ENCODE results near the gene AGMO.

The AGMO gene

DNA sequence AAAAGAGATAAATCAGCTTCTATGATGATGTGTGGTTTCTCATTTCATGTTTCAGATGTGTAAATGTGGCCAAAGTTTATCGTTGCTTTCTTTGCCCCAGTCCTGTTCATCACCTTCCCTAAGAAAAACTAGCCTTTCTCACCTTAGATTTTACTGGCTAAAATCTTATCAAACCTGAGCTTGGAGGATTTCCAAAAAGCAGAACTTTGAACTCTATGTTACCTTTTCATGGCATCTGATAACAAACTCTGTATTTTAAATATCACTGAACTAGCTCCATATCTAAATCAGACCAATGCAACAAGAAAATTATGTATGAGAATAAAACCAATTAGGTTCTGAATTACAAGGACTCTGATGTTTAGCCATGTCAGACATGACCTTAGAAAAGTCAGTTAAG, 335.8 kb downstream of the AGMO start:
- H3K9ac ChIP-seq = no peak overlapping the region
- H3K9me3 ChIP-seq (ENCODE audit: control insufficient read depth, low read length) = no peaks in the 10 kb centered on the region
- no peaks in the 10 kb centered on the region for H3K79me2 ChIP-seq
- H3K4me1 ChIP-seq = no peaks in the 10 kb centered on the region
- H3K36me3 ChIP-seq (ENCODE audit: control insufficient read depth, insufficient read depth, low read length) = no peaks in the 10 kb centered on the region
- no peak overlapping the region for H3K4me2 ChIP-seq (ENCODE audit: low read length)
- no peaks in the 10 kb centered on the region for H3K27me3 ChIP-seq (ENCODE audit: control insufficient read depth, insufficient read depth, low read length)
- H2AFZ ChIP-seq = no peak overlapping the region
- H3K27ac ChIP-seq = no peak overlapping the region
- no peak for TF ChIP-seq CTCF (IDR thresholded peaks at IDR 0.05)
- H3K4me3 ChIP-seq (ENCODE audit: low read depth, low read length) = no peak overlapping the region

GRCh38 chr7:15219758-15220157, 342.1 kb downstream of the AGMO start:
- Histone ChIP-seq H3K79me2 (no peaks in the 10 kb centered on the region), H3K9ac (no peak overlapping the region), H3K27ac (no peak overlapping the region), H3K27me3 (ENCODE audit: control insufficient read depth, insufficient read depth, low read length) (no peaks in the 10 kb centered on the region), H3K9me3 (ENCODE audit: control insufficient read depth, low read length) (no peaks in the 10 kb centered on the region), H3K4me3 (ENCODE audit: low read depth, low read length) (no peak overlapping the region), H2AFZ (no peak overlapping the region), H3K4me1 (no peaks in the 10 kb centered on the region), H3K36me3 (ENCODE audit: control insufficient read depth, insufficient read depth, low read length) (no peaks in the 10 kb centered on the region), H3K4me2 (ENCODE audit: low read length) (no peak overlapping the region)
- TF ChIP-seq CTCF (IDR thresholded peaks at IDR 0.05) = no peak

DNA sequence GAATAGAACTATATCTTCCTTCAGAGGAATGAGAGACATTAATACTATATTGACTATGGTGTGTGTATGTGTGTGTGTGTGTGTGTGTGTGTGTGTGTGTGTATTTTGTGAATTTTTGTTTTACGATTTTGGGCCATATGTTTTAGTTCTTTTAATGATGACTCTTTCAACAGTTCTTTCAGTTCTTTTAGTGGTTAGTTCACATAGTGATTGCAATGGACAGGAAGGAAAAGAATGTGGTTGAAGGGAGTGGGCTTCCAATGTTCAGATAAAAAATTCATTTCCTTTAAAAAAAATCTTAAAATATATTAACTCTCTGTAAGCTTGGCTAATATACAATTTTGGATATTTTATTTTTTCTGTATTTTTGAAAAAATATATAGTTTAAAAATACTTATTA, 343.6 kb downstream of the AGMO start:
- H2AFZ ChIP-seq = no peak overlapping the region
- H3K4me1 ChIP-seq = no peaks in the 10 kb centered on the region
- no peak overlapping the region for H3K4me2 ChIP-seq (ENCODE audit: low read length)
- H3K36me3 ChIP-seq (ENCODE audit: control insufficient read depth, insufficient read depth, low read length) = no peaks in the 10 kb centered on the region
- no peak overlapping the region for H3K4me3 ChIP-seq (ENCODE audit: low read depth, low read length)
- H3K79me2 ChIP-seq = no peaks in the 10 kb centered on the region
- no peak for TF ChIP-seq CTCF (IDR thresholded peaks at IDR 0.05)
- no peak overlapping the region for H3K27ac ChIP-seq
- H3K27me3 ChIP-seq (ENCODE audit: control insufficient read depth, insufficient read depth, low read length) = no peaks in the 10 kb centered on the region
- H3K9ac ChIP-seq = no peak overlapping the region
- no peaks in the 10 kb centered on the region for H3K9me3 ChIP-seq (ENCODE audit: control insufficient read depth, low read length)

DNA sequence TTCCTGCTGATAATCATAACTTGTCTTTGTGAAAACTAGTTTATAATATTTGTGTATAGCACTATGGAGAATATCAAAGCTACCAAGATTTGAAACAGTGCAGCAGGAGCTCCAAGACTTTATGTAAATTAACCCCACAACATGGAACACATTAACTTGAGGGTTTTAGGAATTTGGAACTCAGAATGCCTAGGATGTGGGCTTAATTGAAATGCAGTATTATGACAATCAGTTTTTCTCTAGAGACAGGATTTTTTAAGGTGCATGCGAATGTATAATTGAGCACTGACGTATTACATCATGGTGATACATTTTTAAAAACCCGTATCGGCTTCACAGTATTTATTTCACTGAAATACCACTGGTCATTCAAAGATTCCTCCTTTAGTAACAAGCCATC, 346.2 kb downstream of the AGMO start:
- Histone ChIP-seq H3K36me3 (ENCODE audit: control insufficient read depth, insufficient read depth, low read length) (no peaks in the 10 kb centered on the region), H3K27ac (no peak overlapping the region), H3K4me2 (ENCODE audit: low read length) (no peak overlapping the region), H2AFZ (no peak overlapping the region), H3K9me3 (ENCODE audit: control insufficient read depth, low read length) (no peaks in the 10 kb centered on the region), H3K4me3 (ENCODE audit: low read depth, low read length) (no peak overlapping the region), H3K79me2 (no peaks in the 10 kb centered on the region), H3K4me1 (no peaks in the 10 kb centered on the region), H3K27me3 (ENCODE audit: control insufficient read depth, insufficient read depth, low read length) (no peaks in the 10 kb centered on the region), H3K9ac (no peak overlapping the region)
- no peak for TF ChIP-seq CTCF (IDR thresholded peaks at IDR 0.05)

GRCh38 chr7:15214976-15215375, 346.8 kb downstream of the AGMO start:
- TF ChIP-seq CTCF (IDR thresholded peaks at IDR 0.05) = no peak
- H3K4me1 ChIP-seq = no peaks in the 10 kb centered on the region
- no peak overlapping the region for H3K27ac ChIP-seq
- H3K4me3 ChIP-seq (ENCODE audit: low read depth, low read length) = no peak overlapping the region
- no peak overlapping the region for H2AFZ ChIP-seq
- H3K4me2 ChIP-seq (ENCODE audit: low read length) = no peak overlapping the region
- H3K9ac ChIP-seq = no peak overlapping the region
- no peaks in the 10 kb centered on the region for H3K27me3 ChIP-seq (ENCODE audit: control insufficient read depth, insufficient read depth, low read length)
- no peaks in the 10 kb centered on the region for H3K9me3 ChIP-seq (ENCODE audit: control insufficient read depth, low read length)
- H3K79me2 ChIP-seq = no peaks in the 10 kb centered on the region
- H3K36me3 ChIP-seq (ENCODE audit: control insufficient read depth, insufficient read depth, low read length) = no peaks in the 10 kb centered on the region

Measured in parathyroid adenoma (tissue), 2 donors.